ENCODE measurements around the gene BANP. TPM values are rescaled to one million over a fixed set of nuclear protein-coding genes. Genes with fewer than 3 reads are reported as not detected.
"Not testable (repeated sequence)": the region's sequence is repeated elsewhere in the genome, so short reads cannot be mapped to it uniquely, and the experiment has no call there.

BANP gene
- total and polyA plus RNA-seq, 12 donors: 6.1 to 20.4 (median 13.5) TPM

- WGBS, 2 donors: 84 to 88% methylated on average over 9 of the region's 9 CpGs
- H3K9me3 ChIP-seq, H3K27me3 ChIP-seq, DNase-seq, ATAC-seq, H3K27ac ChIP-seq, H3K4me3 ChIP-seq: not testable (repeated sequence)
- Histone ChIP-seq H3K36me3 (peaks cover 0 to 51% (median 3%) of the 10 kb centered on the region in 9 donors), H3K4me1 (peaks cover 0 to 18% (median 0%) of the 10 kb centered on the region in 9 donors)
- intact Hi-C loops (cut with DNase I): loop anchor here in 2 of 10 donors (10.0 kb wide), 2 partner anchors 76 to 446 kb away; no protein-coding TSS in a partner anchor
Measured at GRCh38 chr16:87988596-87988995, 37.4 kb downstream of the BANP start.

GRCh38 chr16:87990254-87990653 lies 39.0 kb downstream of the BANP start:
- Histone ChIP-seq H3K36me3 (peaks cover 0 to 52% (median 0%) of the 10 kb centered on the region in 9 donors), H3K4me1 (peaks cover 0 to 11% (median 0%) of the 10 kb centered on the region in 9 donors)
- H3K27ac ChIP-seq; DNase-seq; H3K4me3 ChIP-seq; ATAC-seq; H3K9me3 ChIP-seq; H3K27me3 ChIP-seq; intact Hi-C loops (cut with DNase I): not testable (repeated sequence)
- 92 to 93% methylated on average over 4 of the region's 4 CpGs for WGBS, 2 donors

- H3K9me3 ChIP-seq; DNase-seq; H3K27ac ChIP-seq; H3K4me3 ChIP-seq; H3K27me3 ChIP-seq; ATAC-seq; H3K4me1 ChIP-seq; intact Hi-C loops (cut with DNase I): not testable (repeated sequence)
- H3K36me3 ChIP-seq: peaks cover 0 to 46% (median 3%) of the 10 kb centered on the region in 9 donors
- 95 to 97% methylated on average over 7 of the region's 7 CpGs for WGBS, 2 donors
Measured at GRCh38 chr16:87992142-87992541, 40.9 kb downstream of the BANP start.

GRCh38 chr16:87993901-87994300 lies 42.7 kb downstream of the BANP start:
- ATAC-seq (no peak), DNase-seq (no peak)
- intact Hi-C loops (cut with DNase I): no loop called here
- Histone ChIP-seq H3K4me3 (no peak overlapping the region), H3K9me3 (peaks cover 0 to 9% (median 0%) of the 10 kb centered on the region in 11 donors), H3K4me1 (no peaks in the 10 kb centered on the region), H3K27me3 (no peaks in the 10 kb centered on the region), H3K27ac (no peak overlapping the region), H3K36me3 (peaks cover 0 to 35% (median 3%) of the 10 kb centered on the region in 9 donors)
- no peak for TF ChIP-seq CTCF (IDR thresholded peaks at IDR 0.05)
- 97% methylated on average over 17 of the region's 17 CpGs for WGBS, 2 donors

GRCh38 chr16:87995644-87996043 lies 44.4 kb downstream of the BANP start:
- Histone ChIP-seq H3K27me3 (no peaks in the 10 kb centered on the region), H3K27ac (no peak overlapping the region), H3K36me3 (peaks cover 0 to 28% (median 3%) of the 10 kb centered on the region in 9 donors), H3K9me3 (peaks cover 0 to 9% (median 0%) of the 10 kb centered on the region in 11 donors), H3K4me3 (no peak overlapping the region), H3K4me1 (no peaks in the 10 kb centered on the region)
- WGBS, 2 donors: 94% methylated on average over 17 of the region's 17 CpGs
- ATAC-seq (no peak), DNase-seq (no peak)
- no peak for TF ChIP-seq CTCF (IDR thresholded peaks at IDR 0.05)
- intact Hi-C loops (cut with DNase I): no loop called here
